Activated CD8-positive, alpha-beta memory T cell treated with anti-CD3 and anti-CD28 coated beads for 48 hours (primary cell): ENCODE results near the gene CACNA1D.
"Not testable (repeated sequence)": the region's sequence is repeated elsewhere in the genome, so short reads cannot be mapped to it uniquely, and the experiment has no call there.

Source experiments
- DNase-seq, 3 experiments: peaks; one replicate each; pipeline ENCODE4 v3.0.0-alpha.2; 2020; ENCODE audit warnings: low read depth in 2 of 3, low spot score in 2 of 3

CACNA1D gene

GRCh38 chr3:53612508-53612907, 118.1 kb downstream of the CACNA1D start:
- DNase-seq = no peak

DNA sequence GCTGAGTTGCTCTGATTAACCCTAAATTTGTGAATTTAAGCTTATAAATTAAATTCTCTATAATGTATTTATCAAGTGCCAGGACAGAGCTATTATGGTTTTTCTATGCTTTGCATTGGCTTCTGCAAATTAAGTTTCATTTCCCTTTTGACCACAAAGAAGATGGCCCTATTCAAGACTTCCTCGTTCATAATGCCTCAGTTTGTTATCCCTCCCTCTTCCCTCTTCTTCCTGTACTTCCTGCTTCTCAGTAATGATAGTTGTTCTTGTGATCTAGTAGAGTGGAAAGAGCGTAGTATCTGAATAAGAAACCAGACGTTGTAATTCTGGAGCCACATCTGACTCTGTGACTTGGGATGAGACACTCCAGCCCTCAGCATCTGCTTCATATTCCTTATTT, 118.7 kb downstream of the CACNA1D start:
- no peak for DNase-seq

DNA sequence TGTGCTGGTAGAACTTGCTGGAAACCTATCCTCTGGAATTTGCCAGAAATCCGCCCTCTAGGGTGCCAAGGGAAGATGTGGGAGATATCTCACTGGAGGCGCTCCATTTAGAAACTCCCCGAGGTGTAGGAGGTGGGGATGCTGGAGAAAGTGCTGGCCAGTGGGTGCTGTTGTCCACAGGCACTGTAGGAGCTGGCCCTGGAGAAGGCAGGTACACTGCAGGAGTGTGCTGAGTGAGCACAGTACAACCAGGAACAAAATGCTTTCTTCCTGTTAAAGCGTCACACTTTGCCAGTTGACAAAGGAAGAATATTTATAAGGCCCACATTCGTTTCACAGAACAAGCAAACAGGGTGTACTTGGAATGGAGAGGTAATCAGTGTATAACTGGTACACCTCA, 119.9 kb downstream of the CACNA1D start:
- DNase-seq = no peak

DNA sequence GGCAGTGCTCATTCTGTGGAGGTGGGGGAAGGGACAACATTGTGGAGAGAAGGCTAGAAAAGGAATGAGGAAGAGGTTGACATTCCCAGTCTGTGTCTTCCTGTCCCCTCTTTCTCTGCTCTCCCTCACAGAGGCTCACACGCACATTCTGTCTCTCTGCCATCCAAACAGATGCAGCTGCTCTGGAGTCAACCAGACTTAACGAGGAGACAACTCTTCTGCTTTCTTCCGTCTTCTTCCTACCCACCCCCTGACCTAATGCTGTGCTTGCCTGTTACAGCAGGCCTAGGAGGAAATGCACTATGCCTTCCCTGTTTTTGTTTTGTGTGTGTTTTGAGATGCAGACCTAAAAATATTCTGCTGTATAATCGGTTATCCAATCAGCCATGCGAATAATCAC, 121.9 kb downstream of the CACNA1D start:
- no peak for DNase-seq

- no peak for DNase-seq
Measured at GRCh38 chr3:53616971-53617892, 122.8 kb downstream of the CACNA1D start.

DNA sequence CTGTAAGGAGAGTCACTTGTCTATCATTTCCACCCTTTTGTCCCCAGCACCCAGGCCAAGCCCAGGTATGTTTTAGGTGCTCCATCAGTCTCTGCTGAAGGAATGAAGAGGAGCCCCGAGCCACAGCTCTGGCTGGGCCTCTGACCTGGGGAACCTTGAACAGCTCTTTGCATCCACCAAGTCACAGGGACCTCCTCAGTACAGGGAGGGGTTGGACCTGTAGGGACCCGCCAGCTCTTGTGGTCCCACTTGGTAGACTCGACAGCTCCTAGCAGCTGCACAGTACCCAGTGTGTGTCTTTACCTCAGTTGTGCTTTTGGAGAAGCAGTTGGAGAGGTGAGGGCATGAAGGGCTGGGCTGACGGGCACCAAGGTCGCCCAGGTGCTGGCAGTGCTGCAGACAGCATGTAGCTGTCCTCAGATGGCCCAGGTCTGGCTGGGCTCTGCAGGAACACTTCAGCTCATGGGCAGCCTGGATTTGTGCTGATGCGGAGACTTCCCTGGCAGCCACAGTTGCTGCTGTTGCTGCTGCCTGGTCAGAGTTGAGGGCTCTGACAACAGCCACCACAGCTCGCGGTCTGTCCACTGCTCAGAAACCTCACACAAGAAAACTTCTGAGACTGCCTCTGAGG, 123.6 kb downstream of the CACNA1D start:
- DNase-seq = no peak

- DNase-seq = no peak
Measured at GRCh38 chr3:53618524-53618906, 124.1 kb downstream of the CACNA1D start.

DNA sequence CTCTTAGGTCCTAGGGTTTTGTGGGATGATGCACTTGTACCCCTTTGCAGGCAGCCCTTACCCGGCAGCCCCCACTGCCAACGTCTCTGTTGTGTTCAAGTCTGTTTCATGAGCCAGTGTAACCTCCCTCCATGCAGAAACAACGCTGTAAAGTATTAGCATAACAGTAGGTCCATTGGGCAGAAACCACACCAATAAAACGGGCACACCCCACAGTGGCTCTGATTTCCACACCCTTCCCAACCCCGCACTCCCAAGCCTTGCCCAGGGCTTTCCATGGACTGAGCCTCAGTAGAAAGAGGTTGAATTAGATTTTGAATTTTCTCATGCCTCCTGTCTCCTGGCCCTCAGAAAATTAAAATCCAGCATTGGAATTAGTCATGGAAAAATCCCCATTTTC, 124.5 kb downstream of the CACNA1D start:
- no peak for DNase-seq

DNA sequence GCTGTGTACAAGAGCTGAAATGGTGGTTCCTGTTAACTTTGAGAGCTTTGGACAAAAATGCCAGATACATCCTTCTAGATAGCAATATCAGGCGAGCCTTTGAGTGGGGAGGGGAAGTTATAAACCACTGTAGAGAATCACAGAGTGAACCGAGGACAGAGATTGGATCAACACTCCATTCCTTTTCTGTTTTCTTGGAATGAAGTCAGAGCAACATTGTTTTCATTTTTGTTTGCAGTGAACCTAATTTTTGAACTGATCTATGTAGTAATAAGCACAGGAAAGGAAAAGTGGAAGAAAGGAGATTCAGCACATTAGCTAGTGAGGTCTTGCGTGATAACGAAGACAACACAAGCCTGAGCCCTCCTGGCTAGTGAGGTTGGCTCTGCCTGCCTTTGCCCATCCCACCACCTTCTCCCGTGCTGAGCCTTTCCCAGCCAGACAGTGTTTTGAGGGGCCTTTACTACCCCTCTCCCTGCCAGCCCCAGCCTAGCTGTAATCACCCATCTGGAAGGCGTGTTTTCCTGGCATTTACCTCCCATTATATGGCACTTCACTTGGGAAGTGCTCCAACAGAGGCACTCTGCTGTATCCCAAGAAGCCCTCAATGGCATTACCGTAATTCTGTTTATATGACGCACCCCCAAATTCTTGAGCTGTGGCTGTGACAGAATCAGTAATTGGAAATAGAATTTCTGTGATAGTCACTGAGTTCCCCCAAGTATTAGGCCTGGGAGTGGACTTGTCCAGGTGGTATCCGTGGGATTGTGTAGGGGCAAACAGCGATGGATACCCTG, 129.8 kb downstream of the CACNA1D start:
- no peak for DNase-seq

DNA sequence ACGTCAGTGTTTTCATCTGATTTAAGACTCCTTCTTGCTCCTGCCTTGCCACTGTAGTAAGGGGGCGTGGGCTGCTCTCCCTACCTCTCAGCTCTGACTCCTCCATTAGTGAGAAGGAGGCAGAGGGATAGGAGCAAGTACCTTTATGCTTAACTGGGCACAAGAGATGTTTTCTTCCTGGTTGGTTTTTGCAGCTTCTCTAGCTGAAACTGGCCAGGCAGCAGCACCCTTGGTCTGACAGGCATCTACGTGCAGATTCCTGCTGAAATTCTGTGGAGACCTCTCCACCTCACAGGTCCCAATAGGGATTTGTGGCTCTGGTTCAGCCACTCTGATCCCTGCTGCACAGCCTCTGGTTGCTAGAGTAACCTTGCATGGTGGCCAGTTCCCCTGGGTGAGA, 132.5 kb downstream of the CACNA1D start:
- no peak for DNase-seq

DNA sequence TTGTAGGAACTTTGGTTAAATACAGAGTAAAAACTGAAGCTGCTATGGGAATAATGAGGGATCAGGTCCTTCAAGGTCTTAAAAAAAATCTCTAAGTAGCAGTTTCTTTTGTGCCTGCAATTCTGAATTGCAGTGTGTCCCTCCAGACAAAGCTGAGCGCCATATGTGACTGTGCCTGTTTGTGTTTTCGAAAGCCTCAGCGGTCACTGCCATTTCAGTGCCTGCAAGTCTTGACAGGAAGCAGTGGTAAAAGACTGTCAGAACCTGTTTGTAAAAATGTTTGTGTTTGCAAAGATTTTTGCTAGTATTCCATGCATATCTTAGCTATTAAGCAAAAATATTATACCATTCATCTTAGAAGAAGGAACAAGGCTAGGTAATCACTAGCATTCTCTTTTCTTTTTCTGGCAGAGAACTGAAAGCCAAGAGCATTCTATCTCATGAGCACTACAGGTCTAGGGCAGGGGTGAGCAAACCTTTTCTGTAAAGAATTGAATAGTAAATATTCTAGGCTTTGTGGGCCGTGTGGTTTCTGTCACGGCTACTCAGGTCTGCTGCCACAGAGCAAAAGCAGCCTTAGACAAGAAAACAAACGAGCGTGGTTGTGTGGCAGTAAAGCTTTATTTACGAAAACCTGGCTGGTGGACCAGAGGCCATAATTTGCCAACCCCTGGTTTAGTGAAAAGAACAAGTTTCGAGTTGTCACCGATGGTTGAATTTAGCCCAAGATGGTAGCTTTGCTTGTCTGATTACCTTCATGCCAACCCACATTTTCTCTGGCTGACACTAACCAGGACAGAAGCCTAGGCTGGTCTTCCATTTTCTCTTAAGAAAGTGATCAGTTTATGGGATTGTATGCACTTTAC, 134.4 kb downstream of the CACNA1D start:
- DNase-seq = no peak

DNA sequence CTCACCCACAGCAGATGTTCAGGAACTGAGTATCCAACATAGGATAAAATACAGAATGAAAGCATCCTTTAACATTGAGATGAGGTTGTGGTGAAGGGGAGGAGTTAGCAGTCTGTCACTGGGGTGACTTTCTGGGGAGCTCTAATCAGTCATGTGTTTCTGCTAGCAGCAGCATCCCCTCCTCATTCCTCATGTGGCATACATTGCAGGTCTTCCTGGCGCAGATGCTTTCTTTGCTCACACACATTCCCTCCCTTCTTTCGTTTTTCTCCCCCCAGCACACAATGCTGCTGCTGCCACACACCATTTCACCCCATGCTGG, 135.0 kb downstream of the CACNA1D start:
- DNase-seq = no peak

DNA sequence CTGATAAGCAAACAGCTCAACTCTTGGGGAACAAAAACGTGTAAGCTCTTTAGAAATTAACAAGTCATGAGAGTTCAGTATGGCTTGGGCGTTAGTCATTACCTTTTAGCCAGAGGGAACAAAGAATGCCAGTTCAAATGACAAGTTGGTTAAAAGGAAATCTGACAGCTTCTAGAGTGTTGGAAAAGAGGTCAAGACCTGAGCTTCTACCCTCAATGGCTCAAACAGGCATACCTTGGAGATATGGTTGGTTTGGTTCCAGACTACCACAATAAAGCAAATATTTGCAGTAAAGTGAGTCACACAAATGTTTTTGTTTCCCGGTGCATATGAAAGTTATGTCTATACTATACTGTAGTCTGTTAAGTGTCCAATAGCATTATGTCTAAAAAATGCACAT, 136.1 kb downstream of the CACNA1D start:
- no peak for DNase-seq

DNA sequence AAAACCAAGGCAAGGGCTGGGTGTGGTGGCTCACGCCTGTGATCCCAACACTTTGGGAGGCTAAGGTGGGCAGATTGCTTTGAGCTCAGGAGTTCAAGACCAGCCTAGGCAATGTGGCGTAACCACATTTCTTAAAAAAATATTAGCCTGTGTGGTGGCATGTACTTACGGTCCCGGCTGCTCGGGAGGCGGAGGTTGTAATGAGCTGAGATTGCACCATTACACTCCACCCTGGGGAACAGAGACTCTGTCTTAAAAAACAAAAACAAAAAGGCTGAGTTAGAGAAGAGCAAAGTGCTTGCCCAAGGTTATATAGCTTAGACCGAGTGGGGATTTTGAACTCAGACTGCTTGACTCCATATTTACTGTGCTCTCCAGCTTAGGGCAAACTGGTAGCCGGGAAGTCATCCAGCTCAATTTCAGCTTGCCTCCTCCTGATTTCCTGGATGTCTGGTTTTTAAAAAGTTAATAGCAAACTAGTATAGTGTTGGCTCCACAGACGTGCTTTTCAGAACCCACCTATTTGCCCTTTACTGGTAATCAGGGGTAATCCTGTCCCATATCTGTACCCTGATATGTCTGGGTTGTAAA, 138.9 kb downstream of the CACNA1D start:
- no peak for DNase-seq

DNA sequence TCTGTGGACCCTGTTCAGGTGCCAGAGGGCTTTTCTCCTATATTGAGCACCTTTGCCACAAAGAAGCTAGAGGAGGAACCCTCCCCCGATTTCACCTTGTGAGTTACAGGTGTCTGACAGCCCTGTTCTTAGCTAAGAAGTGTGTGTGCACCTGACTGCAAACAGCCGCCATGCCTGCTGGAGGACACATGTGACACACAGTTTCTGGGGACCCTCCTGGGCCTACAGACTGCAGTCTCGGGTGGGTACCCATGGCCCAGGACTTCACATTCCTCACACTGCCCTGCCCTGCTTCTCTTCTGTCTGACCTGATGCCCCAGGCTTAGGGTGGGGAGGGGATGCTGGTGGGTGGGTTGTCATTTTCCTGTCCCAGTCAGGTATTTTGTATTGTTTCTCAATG, 140.6 kb downstream of the CACNA1D start:
- DNase-seq = no peak

DNA sequence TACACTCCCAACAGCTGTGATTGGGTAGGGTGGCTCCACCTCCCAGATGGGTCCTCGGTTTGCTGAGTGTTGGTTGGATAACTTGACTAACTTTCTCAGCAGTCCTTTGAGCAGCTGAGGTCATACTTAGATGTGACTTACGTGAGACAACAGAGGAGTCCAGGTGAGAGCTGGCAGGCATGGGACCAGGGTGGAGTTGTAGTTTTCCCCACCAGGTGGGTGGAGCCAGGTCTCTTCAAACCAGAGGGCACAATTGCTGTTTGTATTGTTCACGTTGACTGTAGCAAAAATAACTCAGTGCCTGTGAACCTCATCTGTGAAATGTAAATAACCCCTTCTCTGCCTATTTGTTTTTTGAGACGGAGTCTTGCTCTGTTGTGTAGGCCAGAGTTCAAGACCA, 144.4 kb downstream of the CACNA1D start:
- not testable (repeated sequence) for DNase-seq

- no peak for DNase-seq
Measured at GRCh38 chr3:53641397-53641796, 147.0 kb downstream of the CACNA1D start.

DNA sequence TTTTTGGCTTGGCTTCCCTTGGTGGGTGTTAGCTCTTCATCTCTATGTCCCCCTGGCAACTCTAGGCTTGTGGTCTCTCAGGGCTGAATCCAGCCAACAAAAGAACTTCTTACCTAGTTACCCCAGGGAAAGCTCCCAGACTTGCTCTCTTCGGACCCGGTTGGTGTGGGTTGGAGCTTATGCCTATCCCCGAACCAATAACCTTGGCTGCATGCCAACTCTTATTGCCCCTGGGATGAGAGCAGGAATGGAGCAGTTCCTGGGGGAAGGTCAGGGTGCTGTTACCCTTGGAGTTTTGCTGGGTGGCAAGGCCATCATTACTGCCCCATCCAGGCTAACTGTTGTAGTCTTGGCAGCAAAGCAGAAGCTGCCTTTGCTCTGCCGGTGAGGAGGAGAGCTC, 147.8 kb downstream of the CACNA1D start:
- DNase-seq = no peak

- DNase-seq = no peak
Measured at GRCh38 chr3:53643757-53644156, 149.3 kb downstream of the CACNA1D start.

DNA sequence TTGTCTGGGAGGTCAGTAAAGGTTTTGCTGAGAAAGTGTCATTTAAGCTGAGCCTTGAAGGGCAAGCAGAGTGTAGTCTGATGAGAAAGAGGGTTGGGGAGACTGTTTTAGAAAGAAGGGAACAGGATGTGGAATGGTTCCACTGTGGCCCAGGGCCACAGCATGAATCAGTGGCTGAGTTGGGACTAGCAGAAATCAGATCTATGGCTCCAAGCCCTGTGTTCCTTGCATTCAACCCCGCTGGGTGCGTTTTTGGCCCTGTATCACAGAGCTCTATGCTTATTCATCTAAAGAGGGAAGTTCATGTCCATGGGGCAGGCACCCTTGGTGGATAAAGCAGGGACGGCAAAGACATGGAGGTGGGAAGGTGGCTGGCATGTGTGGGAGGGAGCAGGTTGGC, 151.3 kb downstream of the CACNA1D start:
- DNase-seq = no peak

DNA sequence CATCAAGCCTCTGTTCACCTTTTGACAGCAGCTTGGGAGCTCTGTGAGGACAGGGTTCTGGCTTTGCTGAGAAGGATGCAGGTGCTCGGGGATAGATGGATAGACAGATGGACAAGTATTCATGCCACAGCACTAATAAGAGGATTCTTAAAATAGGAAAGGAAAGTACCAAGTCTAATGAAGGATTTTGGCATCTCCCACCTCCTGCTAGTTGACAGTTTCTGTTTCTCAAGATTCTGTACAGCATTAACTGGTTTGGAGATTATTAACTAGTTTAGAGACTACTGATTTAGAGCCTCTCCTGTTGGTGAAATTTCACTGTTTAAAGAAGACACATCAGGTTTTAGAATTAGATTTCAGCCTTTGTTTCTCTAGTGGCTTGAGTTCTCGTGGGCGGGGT, 152.3 kb downstream of the CACNA1D start:
- no peak for DNase-seq
